HepG2 (cell line): Measurements from ENCODE around the gene CNTNAP1. TPM values are rescaled to one million over a fixed set of nuclear protein-coding genes. Genes with fewer than 3 reads are reported as not detected.

Source experiments
- CBX1 ChIP-seq: IDR thresholded peaks from one replicate; pipeline ENCODE4 v1.6.1; 2016; ENCODE audit warnings: antibody characterized with exemption, low read depth
- FOXC1 ChIP-seq: sonication (generic); formaldehyde crosslinking; IDR thresholded peaks from 2 replicates; pipeline ENCODE4 v1.8.0; 2022; ENCODE audit warnings: mild to moderate bottlenecking, missing genetic modification reagents, borderline replicate concordance
- HDAC2 ChIP-seq: sonication (generic); formaldehyde crosslinking; IDR thresholded peaks from 2 replicates; pipeline ENCODE4 v1.4.0; 2020; ENCODE audit warnings: missing genetic modification reagents
- HHEX ChIP-seq: IDR thresholded peaks from 2 replicates; pipeline ENCODE4 v1.6.1; 2016; ENCODE audit warnings: control low read depth
- HIVEP1 ChIP-seq: sonication (generic); formaldehyde crosslinking; IDR thresholded peaks from 2 replicates; pipeline ENCODE4 v1.4.0; 2020; ENCODE audit warnings: mild to moderate bottlenecking, missing genetic modification reagents
- KAT8 ChIP-seq: IDR thresholded peaks from 2 replicates; pipeline ENCODE4 v1.6.1; 2016; ENCODE audit warnings: missing genetic modification reagents, missing compliant biosample characterization
- MAF1 ChIP-seq: sonication (generic); formaldehyde crosslinking; IDR thresholded peaks from 2 replicates; pipeline ENCODE4 v1.5.0; 2020; ENCODE audit warnings: missing genetic modification reagents, borderline replicate concordance
- MAZ ChIP-seq, 2 experiments: sonication (generic) in 1 of 2; formaldehyde crosslinking in 1 of 2; IDR thresholded peaks; 2 replicates each; pipeline versions ENCODE4 v1.5.0 to v1.6.1; 2012 to 2020; ENCODE audit warnings: low read depth in 2 of 2, mild to moderate bottlenecking in 2 of 2, borderline replicate concordance in 1 of 2, improper control_type of control experiment in 1 of 2, low read length in 1 of 2, missing genetic modification reagents in 1 of 2, moderate library complexity in 1 of 2
- MTA1 ChIP-seq: sonication (generic); formaldehyde crosslinking; IDR thresholded peaks from 2 replicates; pipeline ENCODE4 v1.4.0; 2020; ENCODE audit warnings: missing genetic modification reagents, mild to moderate bottlenecking, borderline replicate concordance
- MTA3 ChIP-seq: sonication (generic); formaldehyde crosslinking; IDR thresholded peaks from 2 replicates; pipeline ENCODE4 v1.4.0; 2020; ENCODE audit warnings: missing genetic modification reagents
- NCOA1 ChIP-seq: sonication (generic); formaldehyde crosslinking; IDR thresholded peaks from 2 replicates; pipeline ENCODE4 v1.9.0; 2021; ENCODE audit warnings: missing genetic modification reagents
- ONECUT2 ChIP-seq: sonication (generic); formaldehyde crosslinking; IDR thresholded peaks from 2 replicates; pipeline ENCODE4 v1.4.0; 2020; ENCODE audit warnings: missing genetic modification reagents
- PHF8 ChIP-seq: sonication (generic); formaldehyde crosslinking; IDR thresholded peaks from 2 replicates; pipeline ENCODE4 v1.5.0; 2020; ENCODE audit warnings: missing genetic modification reagents
- RELA ChIP-seq: sonication (generic); formaldehyde crosslinking; IDR thresholded peaks from 2 replicates; pipeline ENCODE4 v1.4.0; 2020; ENCODE audit warnings: missing genetic modification reagents
- REPIN1 ChIP-seq: sonication (generic); formaldehyde crosslinking; IDR thresholded peaks from 2 replicates; pipeline ENCODE4 v1.8.0; 2022; ENCODE audit warnings: missing genetic modification reagents, low read depth, mild to moderate bottlenecking, borderline replicate concordance
- TEAD2 ChIP-seq: sonication (generic); formaldehyde crosslinking; IDR thresholded peaks from 2 replicates; pipeline ENCODE4 v1.9.0; 2021; ENCODE audit warnings: missing genetic modification reagents
- ZNF451 ChIP-seq: sonication (generic); formaldehyde crosslinking; IDR thresholded peaks from 2 replicates; pipeline ENCODE4 v1.5.0; 2020; ENCODE audit warnings: mild to moderate bottlenecking, missing genetic modification reagents
- ZNF891 ChIP-seq: sonication (generic); formaldehyde crosslinking; IDR thresholded peaks from 2 replicates; pipeline ENCODE4 v1.5.0; 2020; ENCODE audit warnings: mild to moderate bottlenecking, missing genetic modification reagents
- polyA plus RNA-seq, 8 experiments: library from polyadenylated mRNA; depleted of rRNA in 3 of 8; stranded (reverse) in 7 of 8; unstranded in 1 of 8; fragments of >200 nt; fragmentation: Illumina TruSeq in 4 of 8; extraction: Trizol in 4 of 8; gene quantifications; 2 replicates each; pipeline versions ENCODE4 v1.2.1 to v1.2.3, GENCODE V29; 2011 to 2016; ENCODE audit warnings: low read depth in 4 of 8, missing spikeins in 1 of 8, mixed read lengths in 1 of 8; ENCODE audit not compliant: insufficient read depth in 1 of 8
- total RNA-seq, 5 experiments: library from RNA; depleted of rRNA; stranded (reverse); fragments of >200 nt; fragmentation: Illumina TruSeq; extraction: Trizol; gene quantifications; 2 replicates each; pipeline ENCODE4 v1.2.3, GENCODE V29; 2016; ENCODE audit warnings: low read depth in 1 of 5
- TF ChIP-seq, protein P1 (sequence below): sonication (generic); formaldehyde crosslinking; IDR thresholded peaks from 2 replicates; pipeline ENCODE4 v1.9.0; 2021; ENCODE audit warnings: missing genetic modification reagents, borderline replicate concordance
- TF ChIP-seq, protein P2 (sequence below), 2 experiments: sonication (generic) in 1 of 2; formaldehyde crosslinking in 1 of 2; IDR thresholded peaks; 2 replicates each; pipeline versions ENCODE4 v1.5.1 to v1.6.1; 2011 to 2020; ENCODE audit warnings: borderline replicate concordance in 1 of 2, low read depth in 1 of 2, low read length in 1 of 2, mild to moderate bottlenecking in 1 of 2, missing genetic modification reagents in 1 of 2, moderate library complexity in 1 of 2
- TF ChIP-seq, protein P3 (sequence below): sonication (generic); formaldehyde crosslinking; IDR thresholded peaks from 2 replicates; pipeline ENCODE4 v1.4.0; 2020; ENCODE audit warnings: mild to moderate bottlenecking, missing genetic modification reagents

CNTNAP1 gene
- total and polyA plus RNA-seq, 2 of the 13 experiments (the other 11 are each of a cell fraction or from before 2014, with no cell fraction given), result 4.5 to 7.7 TPM

DNA sequence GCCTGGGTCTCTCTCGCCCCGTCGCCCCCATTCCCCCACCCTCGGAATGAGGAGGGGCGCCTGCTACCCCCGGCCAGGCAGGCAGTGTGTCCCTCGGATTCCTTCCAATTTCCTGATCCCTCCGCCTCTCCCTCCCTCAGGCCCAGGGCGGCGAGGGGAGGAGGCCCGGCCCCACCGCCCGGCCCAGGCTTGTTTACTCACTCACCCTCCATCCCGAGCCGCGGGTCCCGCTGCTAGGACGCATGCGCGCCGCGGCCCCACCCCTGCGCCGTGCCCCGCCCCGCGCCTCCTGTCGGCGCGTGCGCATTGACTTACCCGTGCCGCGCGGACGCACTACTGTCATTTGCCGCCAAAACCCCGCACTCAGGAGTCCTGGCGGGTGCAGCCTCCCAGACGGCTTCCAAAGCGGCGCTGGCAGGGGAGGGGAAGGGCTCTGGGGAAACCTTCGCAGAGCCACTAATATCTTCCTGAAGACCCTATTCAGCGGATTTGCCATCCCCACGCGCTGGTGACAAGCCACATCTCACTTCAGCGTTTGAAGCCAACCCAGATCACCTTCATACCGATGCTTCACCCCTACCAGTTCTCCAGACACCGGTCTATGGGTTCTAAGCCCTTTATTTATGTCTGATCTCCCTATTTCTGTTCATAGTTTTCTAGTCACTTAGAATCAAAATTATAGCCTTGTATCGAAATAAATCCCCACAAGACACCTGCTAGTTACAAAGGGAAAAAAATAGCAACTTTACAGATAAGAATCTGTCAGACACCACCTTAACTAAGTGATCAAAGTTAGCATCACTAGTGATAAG lies 62.7 kb downstream of the CNTNAP1 start, which contains the start of gene EZH1 (continued):
- TF ChIP-seq MAZ (IDR thresholded peaks at IDR 0.05; ENCODE audit: borderline replicate concordance, low read depth, low read length) (peak; percentile 87), MAZ (CRISPR knock-in tag; IDR thresholded peaks at IDR 0.05; ENCODE audit: low read depth) (peak; percentile 87), HHEX (CRISPR knock-in tag) (no peak), FOXC1 (CRISPR knock-in tag) (peak; percentile 84), NCOA1 (CRISPR knock-in tag) (no peak), HDAC2 (no peak; the same call in 1 of the 2 replicates), ONECUT2 (CRISPR knock-in tag) (no peak), MTA1 (CRISPR knock-in tag) (peak; percentile 54; the same call in 1 of the 2 replicates), MTA3 (CRISPR knock-in tag) (no peak), ZNF891 (CRISPR knock-in tag) (peak; percentile 83), TEAD2 (CRISPR knock-in tag) (no peak; the same call in 1 of the 2 replicates), MAF1 (CRISPR knock-in tag) (peak; percentile 71), ZNF451 (CRISPR knock-in tag) (peak; percentile 84), PHF8 (CRISPR knock-in tag) (peak; percentile 96), RELA (CRISPR knock-in tag) (peak; percentile 71; the same call in 1 of the 2 replicates), CBX1 (peak; percentile 14), HIVEP1 (CRISPR knock-in tag) (peak; percentile 13; the same call in 1 of the 2 replicates), REPIN1 (CRISPR knock-in tag) (peak; percentile 83), KAT8 (CRISPR knock-in tag) (peak; percentile 83)
- TF ChIP-seq, protein P1, sequence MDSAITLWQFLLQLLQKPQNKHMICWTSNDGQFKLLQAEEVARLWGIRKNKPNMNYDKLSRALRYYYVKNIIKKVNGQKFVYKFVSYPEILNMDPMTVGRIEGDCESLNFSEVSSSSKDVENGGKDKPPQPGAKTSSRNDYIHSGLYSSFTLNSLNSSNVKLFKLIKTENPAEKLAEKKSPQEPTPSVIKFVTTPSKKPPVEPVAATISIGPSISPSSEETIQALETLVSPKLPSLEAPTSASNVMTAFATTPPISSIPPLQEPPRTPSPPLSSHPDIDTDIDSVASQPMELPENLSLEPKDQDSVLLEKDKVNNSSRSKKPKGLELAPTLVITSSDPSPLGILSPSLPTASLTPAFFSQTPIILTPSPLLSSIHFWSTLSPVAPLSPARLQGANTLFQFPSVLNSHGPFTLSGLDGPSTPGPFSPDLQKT (CRISPR knock-in tag), result no peak
- TF ChIP-seq, protein P2, sequence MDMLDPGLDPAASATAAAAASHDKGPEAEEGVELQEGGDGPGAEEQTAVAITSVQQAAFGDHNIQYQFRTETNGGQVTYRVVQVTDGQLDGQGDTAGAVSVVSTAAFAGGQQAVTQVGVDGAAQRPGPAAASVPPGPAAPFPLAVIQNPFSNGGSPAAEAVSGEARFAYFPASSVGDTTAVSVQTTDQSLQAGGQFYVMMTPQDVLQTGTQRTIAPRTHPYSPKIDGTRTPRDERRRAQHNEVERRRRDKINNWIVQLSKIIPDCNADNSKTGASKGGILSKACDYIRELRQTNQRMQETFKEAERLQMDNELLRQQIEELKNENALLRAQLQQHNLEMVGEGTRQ (IDR thresholded peaks at IDR 0.05; ENCODE audit: low read depth, low read length), result no peak
- TF ChIP-seq, protein P2 (CRISPR knock-in tag; IDR thresholded peaks at IDR 0.05; ENCODE audit: borderline replicate concordance), result peak; percentile 40; the same call in 1 of the 2 replicates
- TF ChIP-seq, protein P3, sequence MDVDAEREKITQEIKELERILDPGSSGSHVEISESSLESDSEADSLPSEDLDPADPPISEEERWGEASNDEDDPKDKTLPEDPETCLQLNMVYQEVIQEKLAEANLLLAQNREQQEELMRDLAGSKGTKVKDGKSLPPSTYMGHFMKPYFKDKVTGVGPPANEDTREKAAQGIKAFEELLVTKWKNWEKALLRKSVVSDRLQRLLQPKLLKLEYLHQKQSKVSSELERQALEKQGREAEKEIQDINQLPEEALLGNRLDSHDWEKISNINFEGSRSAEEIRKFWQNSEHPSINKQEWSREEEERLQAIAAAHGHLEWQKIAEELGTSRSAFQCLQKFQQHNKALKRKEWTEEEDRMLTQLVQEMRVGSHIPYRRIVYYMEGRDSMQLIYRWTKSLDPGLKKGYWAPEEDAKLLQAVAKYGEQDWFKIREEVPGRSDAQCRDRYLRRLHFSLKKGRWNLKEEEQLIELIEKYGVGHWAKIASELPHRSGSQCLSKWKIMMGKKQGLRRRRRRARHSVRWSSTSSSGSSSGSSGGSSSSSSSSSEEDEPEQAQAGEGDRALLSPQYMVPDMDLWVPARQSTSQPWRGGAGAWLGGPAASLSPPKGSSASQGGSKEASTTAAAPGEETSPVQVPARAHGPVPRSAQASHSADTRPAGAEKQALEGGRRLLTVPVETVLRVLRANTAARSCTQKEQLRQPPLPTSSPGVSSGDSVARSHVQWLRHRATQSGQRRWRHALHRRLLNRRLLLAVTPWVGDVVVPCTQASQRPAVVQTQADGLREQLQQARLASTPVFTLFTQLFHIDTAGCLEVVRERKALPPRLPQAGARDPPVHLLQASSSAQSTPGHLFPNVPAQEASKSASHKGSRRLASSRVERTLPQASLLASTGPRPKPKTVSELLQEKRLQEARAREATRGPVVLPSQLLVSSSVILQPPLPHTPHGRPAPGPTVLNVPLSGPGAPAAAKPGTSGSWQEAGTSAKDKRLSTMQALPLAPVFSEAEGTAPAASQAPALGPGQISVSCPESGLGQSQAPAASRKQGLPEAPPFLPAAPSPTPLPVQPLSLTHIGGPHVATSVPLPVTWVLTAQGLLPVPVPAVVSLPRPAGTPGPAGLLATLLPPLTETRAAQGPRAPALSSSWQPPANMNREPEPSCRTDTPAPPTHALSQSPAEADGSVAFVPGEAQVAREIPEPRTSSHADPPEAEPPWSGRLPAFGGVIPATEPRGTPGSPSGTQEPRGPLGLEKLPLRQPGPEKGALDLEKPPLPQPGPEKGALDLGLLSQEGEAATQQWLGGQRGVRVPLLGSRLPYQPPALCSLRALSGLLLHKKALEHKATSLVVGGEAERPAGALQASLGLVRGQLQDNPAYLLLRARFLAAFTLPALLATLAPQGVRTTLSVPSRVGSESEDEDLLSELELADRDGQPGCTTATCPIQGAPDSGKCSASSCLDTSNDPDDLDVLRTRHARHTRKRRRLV, result peak; percentile 85
